GM12873 (cell line): ENCODE measurements around the gene ARMC12.

Source experiments
- CTCF ChIP-seq: IDR thresholded peaks from 2 replicates; pipeline ENCODE4 v1.5.1; 2012; ENCODE audit warnings: low read depth, mild to moderate bottlenecking, moderate library complexity, low read length, control low read depth; ENCODE audit not compliant: insufficient read depth; ENCODE audit errors: missing control alignments

The ARMC12 gene

DNA sequence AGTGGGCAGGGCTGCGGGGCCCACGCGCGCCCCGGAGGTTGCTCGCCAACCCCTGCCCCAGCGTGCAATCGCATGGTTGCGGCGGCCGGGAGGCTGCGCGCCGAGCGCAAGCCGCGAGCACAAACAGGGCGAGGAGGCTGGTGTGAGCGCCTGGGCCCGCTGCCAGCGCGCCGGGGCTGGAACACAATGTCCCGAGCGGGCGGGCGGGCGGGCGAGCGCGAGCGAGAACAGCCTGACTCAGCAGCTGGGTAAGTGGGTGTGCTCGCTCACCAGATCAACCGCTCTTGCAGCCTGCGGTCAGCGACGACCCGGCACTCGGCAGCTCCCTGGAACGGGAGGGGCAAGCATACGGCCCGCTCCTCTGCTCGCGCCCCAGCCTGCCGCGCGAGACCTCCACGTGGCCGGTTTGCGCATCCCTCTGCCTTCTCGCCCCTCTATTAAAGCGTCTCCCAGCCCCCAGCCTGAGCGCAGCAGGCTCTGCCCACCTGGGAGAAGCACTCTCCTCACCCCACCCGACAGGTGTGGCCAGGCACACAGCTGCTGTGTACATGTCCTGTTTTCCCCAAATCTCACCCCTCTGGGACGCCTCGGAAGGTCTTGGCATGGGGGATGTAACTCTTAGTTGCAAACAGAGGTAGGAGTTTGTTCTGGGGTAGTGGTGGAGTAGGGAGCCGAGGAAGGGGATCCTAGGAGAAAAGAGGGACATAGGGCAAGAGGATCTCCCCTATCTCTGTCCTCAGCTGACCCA is 8.7 kb upstream of the ARMC12 start:
- no peak for TF ChIP-seq CTCF

- TF ChIP-seq CTCF = peak; percentile 12
These were observed 7.9 kb upstream of the ARMC12 start for GRCh38 chr6:35728683-35729678.

GRCh38 chr6:35729722-35730121 is 7.1 kb upstream of the ARMC12 start:
- TF ChIP-seq CTCF = no peak

GRCh38 chr6:35730745-35731413 is 6.0 kb upstream of the ARMC12 start:
- no peak for TF ChIP-seq CTCF

- no peak for TF ChIP-seq CTCF
These were observed 5.5 kb upstream of the ARMC12 start for GRCh38 chr6:35731414-35731735.

DNA sequence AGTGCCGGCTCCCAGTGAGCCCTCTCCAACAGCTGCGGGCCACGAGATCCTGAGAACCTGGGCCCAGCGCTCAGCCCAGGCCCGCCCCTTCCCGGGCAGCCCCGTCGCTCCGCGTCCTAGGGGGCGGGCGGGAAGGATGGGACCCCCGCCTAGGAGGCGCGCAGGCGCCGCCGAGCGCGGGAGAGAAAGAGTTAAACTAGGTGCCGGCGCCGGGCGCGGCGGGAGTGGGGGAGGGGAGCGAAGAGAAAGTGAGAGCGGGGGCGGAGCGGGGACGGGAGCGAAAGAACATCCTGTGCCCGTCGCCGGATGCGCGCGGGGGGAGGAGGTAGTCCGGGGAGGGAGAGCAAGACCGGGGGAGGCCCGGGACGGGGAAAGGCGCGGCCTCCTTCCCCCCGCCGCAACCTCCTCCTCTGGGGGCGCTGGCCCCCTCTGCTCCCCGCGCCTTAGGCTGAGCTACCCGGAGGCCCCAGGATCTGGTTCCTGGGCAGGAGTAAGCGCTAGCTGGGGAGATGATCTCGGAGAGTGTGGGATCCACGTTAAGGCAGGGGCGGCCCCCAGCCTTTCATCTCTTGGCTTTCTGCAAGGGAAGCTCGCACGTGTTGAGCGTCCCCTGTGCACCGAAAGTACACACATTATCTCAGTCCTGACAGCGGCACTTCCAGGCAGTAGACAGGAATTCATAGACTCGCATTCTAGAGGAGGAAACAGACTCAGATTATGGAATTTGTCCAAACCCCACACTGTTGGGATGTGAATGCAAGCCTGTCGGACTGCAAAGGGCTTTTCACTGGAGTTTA is 4.9 kb upstream of the ARMC12 start:
- peak; percentile 18 for TF ChIP-seq CTCF
